Measurements from ENCODE around the gene XPO4.
"Not testable (repeated sequence)": the region's sequence is repeated elsewhere in the genome, so short reads cannot be mapped to it uniquely, and the experiment has no call there.

The XPO4 gene

DNA sequence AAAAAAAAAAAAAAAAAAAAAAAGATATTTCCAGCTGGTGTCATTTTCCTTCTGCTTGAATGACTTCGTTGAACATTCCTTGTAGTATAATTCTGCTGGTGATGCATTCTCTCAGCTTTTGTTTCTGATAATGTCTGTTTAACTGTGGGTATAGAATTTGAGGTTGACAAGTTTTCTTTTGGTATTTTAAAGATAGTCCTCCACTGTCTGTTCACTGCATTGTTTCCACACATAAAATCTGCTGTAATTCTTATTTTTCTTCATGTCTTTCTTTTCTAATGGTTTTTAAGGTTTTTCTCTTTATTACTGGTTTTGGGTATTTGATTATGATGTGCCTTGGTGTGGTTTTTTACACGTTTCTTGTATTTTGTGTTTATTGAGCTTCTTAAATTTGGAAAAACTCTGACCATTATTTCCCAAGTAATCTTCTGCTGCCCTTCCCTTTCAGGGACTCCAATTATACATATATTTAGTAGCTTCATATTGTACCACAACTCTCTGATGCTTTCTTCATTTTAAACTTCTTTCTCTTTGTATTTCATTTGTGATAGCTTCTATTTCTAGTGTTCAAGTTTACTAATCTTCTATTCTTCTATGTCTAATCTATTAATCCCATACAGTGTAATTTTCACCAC, 135.1 kb downstream of the XPO4 start:
- in situ Hi-C loops (cut with MboI; ENCODE audit: low sequenced_read_pairs, unreplicated experiment), result no loop called here
- no peak for TF ChIP-seq CTCF (IDR thresholded peaks at IDR 0.05; ENCODE audit: borderline replicate concordance, control extremely low read depth, extremely low read depth, insufficient read depth, missing control alignments)
- DNase-seq (ENCODE audit: low spot score), result no peak

GRCh38 chr13:20760872-20761271, 141.7 kb downstream of the XPO4 start:
- TF ChIP-seq CTCF (IDR thresholded peaks at IDR 0.05; ENCODE audit: borderline replicate concordance, control extremely low read depth, extremely low read depth, insufficient read depth, missing control alignments), result no peak
- in situ Hi-C loops (cut with MboI; ENCODE audit: low sequenced_read_pairs, unreplicated experiment), result no loop called here
- DNase-seq (ENCODE audit: low spot score), result no peak

DNA sequence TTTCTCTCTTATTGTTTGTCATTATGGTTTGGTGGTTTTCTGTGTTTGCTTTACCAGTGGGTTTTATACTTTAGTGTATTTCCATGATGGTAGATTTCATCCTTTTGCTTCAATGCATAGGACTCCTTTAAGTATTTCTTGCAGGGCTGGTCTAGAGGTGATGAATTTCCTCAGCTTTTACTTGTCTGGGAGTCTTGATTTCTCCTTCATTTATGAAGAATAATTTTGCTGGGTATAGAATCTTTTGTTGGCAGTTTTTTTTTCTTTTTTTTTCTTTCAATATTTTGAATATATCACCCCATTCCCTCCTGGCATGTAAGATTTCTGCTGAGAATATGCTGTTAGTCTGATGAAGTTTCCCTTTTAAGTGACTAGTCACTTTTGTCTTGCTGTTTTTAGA, 148.5 kb downstream of the XPO4 start:
- no peak for DNase-seq (ENCODE audit: low spot score)
- TF ChIP-seq CTCF (IDR thresholded peaks at IDR 0.05; ENCODE audit: borderline replicate concordance, control extremely low read depth, extremely low read depth, insufficient read depth, missing control alignments), result no peak
- in situ Hi-C loops (cut with MboI; ENCODE audit: low sequenced_read_pairs, unreplicated experiment), result no loop called here

- in situ Hi-C loops (cut with MboI; ENCODE audit: low sequenced_read_pairs, unreplicated experiment), result no loop called here
- no peak for DNase-seq (ENCODE audit: low spot score)
- no peak for TF ChIP-seq CTCF (IDR thresholded peaks at IDR 0.05; ENCODE audit: borderline replicate concordance, control extremely low read depth, extremely low read depth, insufficient read depth, missing control alignments)
These were observed 153.2 kb downstream of the XPO4 start for GRCh38 chr13:20749377-20749776.

- DNase-seq (ENCODE audit: low spot score); in situ Hi-C loops (cut with MboI; ENCODE audit: low sequenced_read_pairs, unreplicated experiment): not testable (repeated sequence)
These were observed 158.6 kb downstream of the XPO4 start for GRCh38 chr13:20743830-20744404.

DNA sequence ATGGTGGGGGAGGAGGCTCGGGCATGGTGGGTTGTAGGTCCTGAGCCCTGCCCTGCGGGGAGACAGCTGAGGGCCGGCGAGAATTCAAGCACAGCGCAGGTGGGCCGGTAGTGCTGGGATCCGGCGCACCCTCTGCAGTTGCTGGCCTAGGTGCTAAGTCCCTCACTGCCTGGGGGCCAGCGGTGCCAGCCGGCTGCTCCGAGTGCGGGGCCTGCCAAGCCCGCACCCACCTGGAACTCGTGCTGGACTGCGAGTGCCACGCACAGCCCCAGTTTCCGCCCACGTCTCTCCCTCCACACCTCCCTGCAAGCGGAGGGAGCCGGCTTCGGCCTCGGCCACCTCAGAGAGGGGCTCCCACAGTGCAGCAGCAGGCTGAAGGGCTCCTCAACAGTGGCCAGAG, 162.5 kb downstream of the XPO4 start:
- DNase-seq (ENCODE audit: low spot score), result no peak
- in situ Hi-C loops (cut with MboI; ENCODE audit: low sequenced_read_pairs, unreplicated experiment), result no loop called here
- no peak for TF ChIP-seq CTCF (IDR thresholded peaks at IDR 0.05; ENCODE audit: borderline replicate concordance, control extremely low read depth, extremely low read depth, insufficient read depth, missing control alignments)

- in situ Hi-C loops (cut with MboI; ENCODE audit: low sequenced_read_pairs, unreplicated experiment), result no loop called here
- no peak for TF ChIP-seq CTCF (IDR thresholded peaks at IDR 0.05; ENCODE audit: borderline replicate concordance, control extremely low read depth, extremely low read depth, insufficient read depth, missing control alignments)
- DNase-seq (ENCODE audit: low spot score), result no peak
These were observed 163.9 kb downstream of the XPO4 start for GRCh38 chr13:20738616-20739015.
